Forelimb muscle (tissue), 1 donor: Measurements from ENCODE around the gene MCM10. TPM values are rescaled to one million over a fixed set of nuclear protein-coding genes. Genes with fewer than 3 reads are reported as not detected.
"Not testable (repeated sequence)": the region's sequence is repeated elsewhere in the genome, so short reads cannot be mapped to it uniquely, and the experiment has no call there.

Source experiments
- DNase-seq: peaks from one replicate; pipeline ENCODE4 v3.0.0-alpha.2; 2013; ENCODE audit warnings: low read depth
- polyA plus RNA-seq: library from polyadenylated mRNA; unstranded; fragments of 120-200 nt; gene quantifications from one replicate; pipeline ENCODE4 v1.2.1, GENCODE V29; 2013; ENCODE audit not compliant: insufficient read length

The MCM10 gene
- polyA plus RNA-seq, 1 donor = 3.9 TPM

DNA sequence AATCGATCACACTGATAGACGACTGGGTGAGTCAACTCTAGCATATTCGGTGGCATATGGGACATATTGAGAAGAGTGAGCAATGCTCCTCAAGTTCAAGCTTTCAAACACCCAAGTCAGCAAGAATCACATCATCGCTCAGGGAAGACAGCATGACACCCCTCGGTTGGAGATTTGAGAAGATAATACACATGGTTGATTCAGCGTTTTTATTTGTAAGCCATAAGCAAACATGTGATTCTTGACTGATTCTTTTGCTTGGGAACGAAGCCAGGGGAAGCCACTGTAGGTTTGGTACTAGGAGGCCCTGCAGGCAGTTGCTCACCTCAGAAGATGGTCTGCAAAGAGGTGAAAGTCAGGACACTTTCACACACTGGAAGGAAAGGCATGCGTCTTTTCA lies 60.2 kb downstream of the MCM10 start:
- no peak for DNase-seq

DNA sequence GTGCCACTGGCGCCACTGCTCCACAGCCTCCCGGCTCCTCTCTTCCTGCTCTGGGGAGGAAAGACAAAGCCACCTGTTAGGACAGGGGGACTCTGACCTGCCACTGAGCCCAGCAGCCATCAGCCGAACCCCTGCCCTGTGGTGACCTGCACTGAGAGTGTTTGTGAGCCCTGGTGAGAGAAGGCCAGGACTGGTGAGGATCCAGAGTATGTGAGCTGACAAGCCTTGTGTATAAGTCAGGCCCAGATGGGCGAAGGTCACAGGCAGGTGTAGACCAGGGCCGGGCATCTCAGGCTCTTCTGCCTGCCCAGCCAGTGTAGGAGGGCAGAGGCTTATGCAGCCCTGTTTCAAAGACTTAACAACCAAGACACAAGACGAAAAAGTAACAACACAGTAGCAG lies 60.8 kb downstream of the MCM10 start:
- no peak for DNase-seq

DNA sequence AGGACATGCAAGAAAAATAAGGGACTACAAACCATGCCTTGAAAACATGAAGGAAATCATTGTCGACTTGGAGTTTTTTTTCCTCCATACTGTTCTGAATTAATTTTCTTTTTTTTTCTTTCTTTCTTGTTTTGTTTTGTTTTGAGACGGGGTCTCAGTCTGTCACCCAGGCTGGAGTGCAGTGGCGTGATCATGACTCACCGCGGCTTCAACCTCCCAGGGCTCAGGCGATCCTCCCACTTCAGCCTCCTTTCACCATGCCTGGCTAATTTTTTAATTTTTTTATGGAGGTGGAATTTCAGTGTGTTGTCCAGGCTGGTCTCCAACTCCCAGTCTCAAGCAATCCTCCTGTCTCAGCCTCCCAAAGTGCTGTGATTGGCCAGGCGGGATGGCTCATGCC lies 61.2 kb downstream of the MCM10 start:
- no peak for DNase-seq

DNA sequence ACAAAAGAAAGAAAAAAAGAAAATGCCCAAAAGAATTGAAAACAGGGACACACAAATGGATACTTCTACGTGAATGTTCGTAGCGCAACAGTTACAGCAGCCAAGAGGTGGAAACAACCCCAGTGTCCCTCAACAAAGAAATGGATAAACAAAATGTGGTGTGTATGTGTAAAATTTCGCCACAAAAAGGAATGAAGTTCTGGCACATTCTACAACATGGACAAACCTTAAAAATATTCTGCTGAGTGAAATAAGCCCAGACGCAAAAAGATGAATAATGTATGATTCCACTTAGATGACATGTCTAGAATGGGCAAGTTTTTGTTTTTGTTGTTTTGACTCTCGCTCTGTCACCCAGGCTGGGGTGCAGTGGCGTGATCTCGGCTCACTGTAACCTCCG lies 61.9 kb downstream of the MCM10 start:
- DNase-seq = no peak

DNA sequence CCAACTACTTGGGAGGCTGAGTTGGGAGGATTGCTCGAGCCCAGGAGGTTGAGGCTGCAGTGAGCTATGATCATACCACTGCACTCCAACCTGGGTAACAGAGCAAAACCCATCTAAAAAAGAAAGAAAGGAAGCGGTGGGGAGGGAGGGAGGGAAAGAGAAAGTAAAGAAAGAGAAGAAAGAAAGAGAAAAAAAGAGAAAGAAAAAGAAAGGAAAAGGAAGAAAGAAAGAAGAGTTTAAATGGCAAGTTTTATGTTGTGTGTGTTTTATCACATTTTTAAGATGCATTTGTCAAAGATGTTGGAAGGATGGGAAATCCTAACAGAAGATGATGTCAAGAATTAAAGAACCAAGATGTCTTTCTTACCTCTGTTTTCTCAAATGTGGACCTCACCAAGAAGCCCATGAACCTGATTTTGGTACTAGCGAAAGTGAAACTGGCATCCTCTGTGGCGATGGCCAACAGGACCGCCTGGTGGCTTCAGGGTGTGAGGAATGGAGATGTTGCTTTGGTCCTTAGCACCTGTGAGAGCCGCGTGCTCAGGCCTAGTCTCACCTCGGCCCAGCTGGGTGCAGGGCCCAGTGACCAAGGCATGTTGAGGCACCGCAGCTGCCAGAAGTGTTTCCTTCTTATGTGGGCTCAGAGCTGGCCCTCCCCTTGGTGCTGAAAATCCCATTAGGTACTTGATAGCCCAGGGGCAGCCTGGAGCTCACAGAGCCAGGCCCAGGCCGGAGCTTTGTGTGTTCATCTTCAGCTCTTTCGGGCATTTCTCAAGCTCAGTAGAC lies 63.0 kb downstream of the MCM10 start:
- no peak for DNase-seq

DNA sequence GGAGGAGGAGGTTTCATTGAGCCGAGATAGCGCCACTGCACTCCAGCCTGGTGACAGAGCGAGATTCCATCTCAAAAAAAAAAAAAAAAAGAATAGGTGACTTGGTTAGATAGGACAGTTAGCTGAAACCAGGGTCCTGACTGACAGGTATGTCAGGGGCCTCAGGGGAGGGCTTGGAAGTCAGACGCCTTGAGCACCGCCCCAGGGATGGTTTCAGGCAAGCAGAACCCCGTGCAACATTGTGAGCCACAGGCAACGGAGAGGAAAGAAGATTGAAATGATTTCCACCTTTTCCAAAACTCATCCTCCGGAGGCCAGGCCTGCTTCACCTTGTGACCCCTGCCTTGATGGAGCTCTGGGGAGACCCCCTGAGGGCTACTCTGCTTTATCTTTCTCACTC lies 64.2 kb downstream of the MCM10 start:
- no peak for DNase-seq

DNA sequence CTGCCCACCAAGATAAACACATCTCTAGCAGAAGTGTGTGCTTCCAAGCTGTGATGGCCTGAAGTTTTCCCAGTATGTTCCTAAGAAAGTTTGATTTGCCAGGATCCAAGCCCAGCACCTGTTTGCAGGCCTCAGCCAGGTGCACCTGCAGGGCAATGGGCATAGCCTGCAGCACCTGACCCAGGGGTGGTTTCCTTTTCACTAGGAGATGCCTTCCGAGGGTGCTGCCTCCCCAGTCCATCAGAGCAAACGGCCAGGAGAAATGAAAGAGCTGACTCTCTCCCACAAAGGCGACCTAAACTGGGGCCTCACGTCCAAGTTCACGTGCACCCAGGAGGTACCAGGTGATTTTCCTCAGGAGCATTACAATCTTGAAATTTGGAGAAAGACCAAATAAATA lies 65.7 kb downstream of the MCM10 start:
- no peak for DNase-seq

DNA sequence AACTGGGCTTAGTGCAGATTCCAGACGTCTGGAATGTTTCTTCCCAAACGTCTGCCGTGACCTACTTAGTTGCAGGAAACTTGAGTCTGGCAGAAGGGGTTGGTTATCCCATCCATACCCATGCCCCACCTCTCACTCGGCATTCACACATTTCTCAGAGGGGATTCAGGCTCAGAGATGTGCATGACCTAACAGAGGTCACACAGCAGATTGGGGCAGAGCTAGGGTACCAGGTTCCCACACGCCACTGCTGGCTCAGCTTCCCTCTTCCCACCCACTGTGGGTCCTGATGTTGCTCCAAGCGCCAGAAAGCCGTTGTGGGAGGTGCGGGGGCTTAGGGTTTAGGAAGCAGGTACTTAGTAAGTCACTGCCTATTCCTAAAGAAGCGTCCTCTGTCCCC lies 69.8 kb downstream of the MCM10 start:
- no peak for DNase-seq

DNA sequence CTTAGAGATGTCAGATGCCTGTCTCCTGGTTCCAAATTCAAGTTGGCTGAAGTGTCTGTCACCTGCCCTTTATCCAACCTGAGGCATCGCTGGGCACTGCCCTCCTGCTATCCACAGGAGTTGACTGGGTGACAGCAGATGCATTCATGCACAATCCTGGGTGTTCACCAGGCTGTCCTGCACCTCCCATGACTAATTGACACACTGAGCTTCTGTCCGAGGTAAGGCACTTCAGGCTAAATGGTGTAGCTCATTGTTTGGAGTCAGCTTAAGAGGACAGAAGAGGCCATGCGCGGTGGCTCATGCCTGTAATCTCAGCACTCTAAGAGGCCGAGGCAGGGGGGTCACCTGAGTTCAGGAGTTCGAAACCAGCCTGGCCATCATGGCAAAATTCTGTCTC lies 70.5 kb downstream of the MCM10 start:
- no peak for DNase-seq

DNA sequence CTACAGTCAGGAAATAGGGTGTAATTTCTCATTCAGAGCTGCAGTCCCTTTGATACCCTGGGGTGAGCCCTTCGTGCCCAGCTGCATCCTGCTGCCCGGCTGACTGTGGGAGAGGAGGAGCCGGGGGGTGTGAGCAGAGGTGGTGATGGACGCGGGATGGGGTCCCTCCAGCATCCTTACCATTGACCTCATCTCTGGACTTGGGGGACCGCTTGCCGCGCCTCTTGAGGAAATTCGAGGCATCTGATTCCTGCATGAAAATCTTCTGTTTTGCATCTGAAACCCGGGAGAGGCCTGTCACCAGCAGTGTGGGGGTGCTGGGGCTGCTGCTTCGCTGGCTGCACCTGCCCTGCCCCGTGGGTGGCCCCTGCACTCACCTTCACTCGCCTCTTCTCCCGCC lies 72.0 kb downstream of the MCM10 start:
- DNase-seq = no peak

DNA sequence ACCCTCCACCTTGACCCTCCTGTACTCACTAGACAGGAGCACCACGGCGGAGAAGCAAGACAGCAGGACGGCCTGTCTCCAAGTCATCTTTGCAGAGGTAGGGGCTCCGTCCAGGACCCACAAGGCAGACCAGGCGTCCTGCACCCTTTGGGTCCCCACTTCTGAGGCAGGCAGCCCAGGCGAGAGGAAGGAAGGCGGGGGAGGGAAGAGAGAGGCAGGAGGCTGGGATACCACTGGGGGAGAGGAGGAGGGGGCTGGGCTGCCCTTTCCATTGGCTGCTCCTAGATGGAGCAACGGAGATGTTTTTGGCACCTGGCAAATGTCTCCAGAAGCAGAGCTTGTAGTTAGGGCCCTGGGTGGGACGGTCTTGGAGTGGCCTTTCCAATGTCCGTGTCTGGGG lies 72.8 kb downstream of the MCM10 start, which contains the start of gene UCMA:
Gene UCMA, minus strand, starts transcription at position 203 of the 400 bp plus-strand sequence. Its CDS starts 116 bp downstream, at position 87.
- DNase-seq = no peak

DNA sequence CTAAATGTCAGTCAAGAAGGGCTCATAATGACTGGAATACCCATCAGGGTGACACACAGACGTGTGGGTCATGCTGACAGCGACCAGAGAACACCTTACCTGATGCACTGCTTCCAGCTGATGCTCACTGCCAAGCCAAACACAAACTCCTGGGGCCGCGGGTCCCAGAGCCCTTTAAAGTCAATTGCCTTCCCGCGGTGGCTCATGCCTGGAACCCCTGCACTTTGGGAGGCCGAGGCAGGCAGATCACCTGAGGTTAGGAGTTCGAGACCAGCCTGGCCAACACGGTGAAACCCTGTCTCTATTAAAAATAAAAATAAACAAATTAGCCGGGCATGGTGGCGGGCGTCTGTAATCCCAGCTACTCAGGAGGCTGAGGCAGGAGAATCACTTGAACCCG lies 73.4 kb downstream of the MCM10 start:
- not testable (repeated sequence) for DNase-seq

DNA sequence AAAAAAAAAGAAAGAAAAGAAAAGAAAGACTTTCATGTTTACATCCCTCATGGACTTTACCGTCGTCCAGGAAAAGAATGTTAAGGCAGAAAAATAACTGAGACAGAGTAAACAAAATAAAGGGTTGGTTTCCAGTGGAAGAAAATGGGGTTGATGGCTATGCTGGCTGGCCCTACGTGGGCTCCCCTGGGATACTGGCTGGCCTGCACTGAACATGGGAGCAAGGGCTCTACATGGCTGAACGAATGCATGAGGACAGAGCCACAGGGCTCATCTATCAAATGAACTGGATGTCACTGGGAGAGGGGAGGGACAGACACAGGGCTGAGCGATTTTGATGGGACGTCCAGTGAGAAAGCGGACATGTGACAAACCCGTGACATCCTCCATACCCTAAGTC lies 75.3 kb downstream of the MCM10 start:
- DNase-seq = no peak

DNA sequence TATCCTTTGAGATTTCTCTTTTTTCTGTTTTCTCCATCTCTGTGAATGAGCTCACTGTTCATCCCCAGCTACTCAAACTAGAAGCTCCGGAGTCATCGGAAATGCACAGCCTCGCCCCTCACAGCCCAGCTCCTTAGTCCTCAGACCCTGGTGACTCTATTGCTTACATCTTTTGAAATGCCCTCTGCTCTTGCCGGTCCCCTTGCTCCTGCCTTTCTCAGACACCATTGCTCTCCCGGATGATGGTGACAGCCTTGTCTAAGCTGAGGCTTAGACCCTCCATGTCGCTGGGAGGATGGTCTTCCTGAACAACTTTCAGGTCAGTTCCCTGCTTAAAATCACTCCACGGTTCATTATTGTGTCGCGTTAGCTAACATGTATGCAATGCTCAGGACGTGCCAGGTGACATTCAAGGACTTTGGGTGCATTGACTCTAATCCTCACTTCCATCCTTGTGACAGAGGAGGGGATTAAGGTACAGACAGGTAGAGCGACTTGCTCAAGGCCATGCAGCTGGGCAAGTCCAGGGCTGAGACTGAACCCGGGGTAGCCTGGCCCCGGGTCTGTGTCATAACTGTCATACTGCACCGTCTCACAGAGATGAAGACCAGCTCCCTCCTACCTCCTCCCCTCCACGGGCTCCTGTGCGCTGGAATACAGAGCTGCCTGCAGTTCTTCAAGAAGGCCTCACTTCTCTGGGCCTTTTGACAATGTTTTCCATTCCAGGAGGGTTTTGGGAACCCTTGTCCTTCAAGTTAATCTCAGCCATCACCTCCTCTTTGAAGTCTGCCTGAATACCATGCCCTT lies 77.1 kb downstream of the MCM10 start:
- DNase-seq = no peak

DNA sequence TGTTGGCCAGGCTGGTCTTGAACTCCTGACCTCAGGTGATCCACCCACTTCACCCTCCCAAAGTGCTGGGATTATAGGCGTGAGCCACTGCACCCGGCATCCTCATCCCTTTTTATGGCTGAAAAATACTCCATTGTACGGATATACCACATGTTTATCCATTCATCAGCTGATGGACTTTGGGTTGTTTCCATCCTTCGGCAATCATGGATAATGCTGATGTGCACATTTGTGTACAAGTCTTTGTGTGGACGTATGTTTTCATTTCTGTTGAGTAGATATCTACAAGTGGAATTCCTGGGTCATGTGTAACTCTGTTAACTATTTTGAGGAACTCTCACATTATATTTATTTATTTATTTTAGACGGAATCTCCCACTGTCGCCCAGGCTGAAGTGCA lies 78.6 kb downstream of the MCM10 start:
- no peak for DNase-seq

DNA sequence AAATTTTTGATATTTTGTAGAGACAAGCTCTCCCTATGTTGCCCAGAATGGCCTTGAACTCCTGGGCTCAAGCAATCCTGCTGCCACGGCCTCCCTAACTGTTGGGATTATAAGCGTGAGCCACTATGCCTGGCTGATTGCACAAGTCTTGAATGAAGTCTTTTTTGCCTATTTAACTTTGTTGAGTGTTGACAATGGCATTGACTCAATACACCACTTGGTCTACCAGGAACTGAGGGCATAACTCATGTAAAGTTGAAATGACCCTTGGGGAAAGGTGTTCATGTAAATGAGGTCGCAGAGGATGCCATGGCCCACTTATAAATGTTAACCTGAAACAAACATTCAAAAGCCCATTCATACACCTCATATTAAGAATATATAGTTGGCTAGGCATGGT lies 80.3 kb downstream of the MCM10 start:
- DNase-seq = no peak

DNA sequence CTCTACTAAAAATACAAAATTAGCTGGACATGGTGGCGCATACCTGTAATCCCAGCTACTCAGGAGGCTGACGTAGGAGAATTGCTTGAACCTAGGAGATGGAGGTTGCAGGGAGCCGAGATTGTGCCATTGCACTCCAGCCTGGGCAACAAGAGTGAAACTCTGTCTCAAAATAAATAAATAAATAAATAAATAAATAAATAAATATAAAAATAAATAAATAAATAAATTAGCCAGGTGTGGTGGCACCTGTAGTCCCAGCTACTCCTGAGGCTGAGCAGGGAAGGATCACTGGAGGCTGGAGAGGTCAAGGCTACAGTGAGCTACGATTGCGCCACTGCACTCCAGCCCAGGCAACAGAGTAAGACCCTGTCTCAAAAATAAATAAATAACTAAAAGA lies 80.9 kb downstream of the MCM10 start:
- DNase-seq = not testable (repeated sequence)

DNA sequence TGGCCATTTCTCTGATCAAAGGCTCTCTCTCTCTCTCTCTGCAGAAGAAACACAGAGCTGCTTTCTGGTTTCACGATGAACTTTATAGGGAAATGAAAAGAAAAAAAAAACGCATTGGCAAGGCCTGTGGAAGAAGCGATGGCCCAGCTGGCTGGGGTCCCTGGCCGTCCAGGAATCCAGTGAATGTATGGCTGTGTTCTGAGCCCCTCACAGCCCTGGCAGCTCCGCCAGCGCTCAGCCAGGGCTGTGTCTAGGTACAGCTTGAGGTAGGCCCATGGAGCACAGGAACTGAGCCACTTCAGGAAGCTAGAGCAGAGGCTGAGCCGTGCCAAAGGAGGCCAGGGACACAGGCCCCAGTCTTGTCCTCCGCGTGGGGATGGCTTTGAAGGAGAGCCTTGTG lies 85.9 kb downstream of the MCM10 start:
- DNase-seq = no peak

DNA sequence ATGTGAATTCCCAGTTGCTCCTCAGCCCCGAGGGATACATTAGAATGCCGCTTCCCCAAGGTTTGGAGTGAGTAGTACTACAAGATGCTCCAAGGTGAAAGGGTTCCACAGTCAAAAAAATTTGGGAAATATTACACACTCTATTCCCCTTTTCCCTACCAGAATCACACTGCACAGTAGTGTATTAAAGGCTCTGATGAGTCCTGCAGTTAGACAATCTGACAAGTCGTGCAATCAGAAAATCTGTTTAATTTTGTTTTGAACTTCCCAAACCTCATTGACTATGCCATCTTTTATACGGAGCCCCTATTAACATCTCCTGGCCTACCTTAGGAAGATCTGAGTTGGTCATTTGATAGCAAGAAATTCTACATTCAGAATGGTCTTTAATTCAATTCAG lies 86.4 kb downstream of the MCM10 start:
- no peak for DNase-seq

DNA sequence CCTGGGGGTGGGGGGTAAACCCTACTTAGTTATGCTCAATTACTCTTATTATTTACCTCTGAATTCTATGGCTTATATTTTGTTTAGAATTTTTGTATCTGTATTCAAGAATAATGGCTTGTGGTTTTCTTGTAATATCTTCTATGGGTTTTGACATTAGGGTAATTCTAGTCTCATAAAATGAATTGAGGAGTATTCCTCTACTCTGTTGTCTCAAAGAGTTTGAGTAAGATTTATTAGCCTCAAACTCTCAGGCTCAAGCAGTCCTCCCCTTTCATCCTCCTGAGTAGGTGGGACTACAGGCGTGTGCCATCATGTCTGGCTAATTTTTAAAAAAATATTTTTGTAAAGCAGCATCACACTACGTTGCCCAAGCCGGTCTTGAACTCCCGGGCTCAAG lies 92.4 kb downstream of the MCM10 start:
- no peak for DNase-seq

DNA sequence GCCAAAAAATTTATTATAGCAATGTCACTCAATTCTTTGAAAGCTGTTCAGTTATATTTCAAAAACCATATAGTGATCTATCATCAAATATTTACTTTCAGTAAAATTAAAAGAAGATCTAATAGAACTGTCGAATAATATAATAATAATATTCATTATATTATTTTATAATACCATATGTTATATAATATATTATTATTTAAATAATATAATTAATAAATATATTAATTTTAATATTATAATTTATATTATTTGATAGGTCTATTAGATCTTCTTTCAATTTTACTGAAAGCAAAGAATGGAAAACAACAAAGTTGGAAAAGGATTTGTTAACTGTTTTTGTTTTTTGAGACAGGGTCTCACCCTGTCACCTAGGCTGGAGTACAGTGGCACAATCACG lies 95.3 kb downstream of the MCM10 start:
- DNase-seq = no peak

DNA sequence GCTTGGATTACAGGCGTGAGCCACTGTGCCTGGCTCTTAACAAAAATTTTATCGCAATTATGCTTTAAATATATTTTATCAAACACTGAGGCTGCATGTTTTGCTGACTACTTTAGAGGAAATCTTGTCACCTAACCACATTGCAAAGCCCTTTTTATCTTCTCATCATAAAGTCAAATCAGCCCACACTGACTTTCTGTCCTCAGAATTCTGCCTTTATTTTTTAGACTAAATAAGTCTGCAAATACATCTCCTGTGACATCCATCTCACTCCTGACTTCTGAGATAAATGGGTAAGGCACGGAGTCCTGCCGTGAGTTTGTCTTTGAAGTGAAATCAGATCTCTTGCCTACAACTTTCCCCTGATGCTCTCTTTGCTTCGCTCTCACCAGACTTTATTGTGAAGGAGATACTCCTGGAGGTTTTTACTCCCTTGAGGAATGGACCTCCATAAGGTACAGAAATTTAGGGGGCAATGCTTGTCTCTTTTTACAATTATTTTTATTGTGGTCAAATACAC lies 96.3 kb downstream of the MCM10 start:
- DNase-seq = no peak
